ENCODE results near the gene IL17C. TPM values are rescaled to one million over a fixed set of nuclear protein-coding genes. Genes with fewer than 3 reads are reported as not detected.

Gene IL17C
- total and polyA plus RNA-seq, 2 donors (not counting 3 experiments of a cell fraction or from before 2014, with no cell fraction given) = 0.17 TPM; not detected in 1

- FAIRE-seq = no peak
- no peak for DNase-seq (ENCODE audit: low read depth, low spot score)
- BruUV-seq (replicated peaks) = no TSS peak
- Histone ChIP-seq H3K27ac (ENCODE audit: insufficient read depth, low read depth, low read length) (no peak overlapping the region), H3K9ac (replicated peaks; ENCODE audit: extremely low read depth, insufficient read depth, low read length) (no peak overlapping the region), H3K4me3 (replicated peaks in 1 of 3; ENCODE audit: insufficient read depth in 1 of 3, low read depth in 1 of 3, low read length in 3 of 3) (no peak overlapping the region), H3K27me3 (ENCODE audit: control insufficient read depth in 2 of 2, insufficient read depth in 2 of 2, low read length in 2 of 2) (no peaks in the 10 kb centered on the region), H3K36me3 (ENCODE audit: control insufficient read depth in 2 of 2, extremely low read depth in 1 of 2, insufficient read depth in 2 of 2, low read length in 2 of 2) (peaks cover 4 to 38% of the 10 kb centered on the region in 2 experiments), H3K79me2 (ENCODE audit: control insufficient read depth, insufficient read depth, low read length) (no peaks in the 10 kb centered on the region), H3K4me2 (ENCODE audit: insufficient read depth, low read length) (no peak overlapping the region), H2AFZ (ENCODE audit: low read depth, low read length) (no peak overlapping the region), H3K4me1 (ENCODE audit: control insufficient read depth, extremely low read depth, insufficient read depth, low read length) (peaks cover 3% of the 10 kb centered on the region), H3K9me1 (replicated peaks; ENCODE audit: control insufficient read depth, extremely low read depth, insufficient read depth, low read length) (no peaks in the 10 kb centered on the region), H4K20me1 (replicated peaks; ENCODE audit: control insufficient read depth, extremely low read depth, insufficient read depth, low read length) (no peaks in the 10 kb centered on the region), H3K9me3 (replicated peaks; ENCODE audit: control insufficient read depth, insufficient read depth, low read length) (no peaks in the 10 kb centered on the region)
- TF ChIP-seq EZH2 (IDR thresholded peaks at IDR 0.05; ENCODE audit: borderline replicate concordance, low read depth, low read length, severe bottlenecking) (no peak), CTCF (IDR thresholded peaks at IDR 0.05; ENCODE audit: extremely low read depth in 1 of 2, insufficient read depth in 1 of 2, low read depth in 1 of 2, low read length in 2 of 2) (no peak), FOS (IDR thresholded peaks at IDR 0.05; ENCODE audit: borderline replicate concordance, insufficient read depth, low read length) (no peak), POLR2AphosphoS5 (IDR thresholded peaks at IDR 0.05; ENCODE audit: insufficient read depth, low read depth, low read length) (no peak), MAX (IDR thresholded peaks at IDR 0.05; ENCODE audit: insufficient read depth, insufficient read length) (no peak), JUN (IDR thresholded peaks at IDR 0.05; ENCODE audit: borderline replicate concordance, insufficient read depth, insufficient read length, low read depth) (no peak), MYC (IDR thresholded peaks at IDR 0.05; ENCODE audit: low read depth, low read length) (no peak), GATA2 (IDR thresholded peaks at IDR 0.05; ENCODE audit: insufficient read depth, insufficient read length, low read depth, low read length) (no peak), POLR2A (IDR thresholded peaks at IDR 0.05; ENCODE audit: low read depth, low read length) (no peak)
- intact Hi-C loops (cut with micrococcal nuclease) = no loop called here
- dilution Hi-C loops (cut with MboI; ENCODE audit: extremely low pct_ligation_motif_present, low sequenced_read_pairs) = no loop called here
- ChIA-PET POLR2A (no interaction called here), CTCF (interaction anchor here (0.7 kb wide), 1 partner anchor 11 kb away, joined by 4 read pairs; no protein-coding TSS in a partner anchor)
These were observed 39.2 kb upstream of the IL17C start for GRCh38 chr16:88599092-88599733.

Data from endothelial cell of umbilical vein (primary cell).